H1 (cell line): Measurements from ENCODE around the gene KPNA4. TPM values are rescaled to one million over a fixed set of nuclear protein-coding genes. Genes with fewer than 3 reads are reported as not detected.
"Not testable (repeated sequence)": the region's sequence is repeated elsewhere in the genome, so short reads cannot be mapped to it uniquely, and the experiment has no call there.

Experiments
- CTCF ChIA-PET: fragments of 300-600 bp; sonication (Branson Sonifier 250); formaldehyde crosslinking; loops from one replicate; lab custom pipeline; 2021; ENCODE audit not compliant: partially characterized antibody; lab: Charles Lee
- POLR2A ChIA-PET: fragments of 300-600 bp; sonication (Branson Sonifier 250); formaldehyde crosslinking; loops from one replicate; lab custom pipeline; 2021; ENCODE audit warnings: inconsistent platforms; ENCODE audit not compliant: partially characterized antibody; lab: Charles Lee
- DNase-seq, 2 experiments: peaks; one replicate each; pipeline versions ENCODE4 v3.0.0 to v3.0.0-alpha.2; 2010 to 2022; ENCODE audit warnings: low spot score in 2 of 2, low read depth in 1 of 2, mixed read lengths in 1 of 2
- FAIRE-seq: peaks from 2 replicates; lab custom pipeline; 2011; peaks lifted over from hg19 to GRCh38; lab: Jason Lieb, UNC
- H2AFZ ChIP-seq: 2 replicates; pipeline ENCODE4 v1.8.1; 2012; ENCODE audit warnings: low read length, inconsistent platforms
- H2AK5ac ChIP-seq: 2 replicates; pipeline ENCODE4 v1.6.1; 2013; ENCODE audit warnings: low read depth, low read length
- H2BK120ac ChIP-seq: replicated peaks from 2 replicates; pipeline ENCODE3; 2013; ENCODE audit warnings: low read depth, low read length, inconsistent platforms
- H2BK12ac ChIP-seq: 2 replicates; pipeline ENCODE4 v1.6.1; 2013; ENCODE audit warnings: low read depth, low read length
- H2BK15ac ChIP-seq: 2 replicates; pipeline ENCODE4 v1.6.1; 2013; ENCODE audit warnings: low read length
- H2BK20ac ChIP-seq: 2 replicates; pipeline ENCODE4 v1.6.1; 2013; ENCODE audit warnings: low read length
- H2BK5ac ChIP-seq: 2 replicates; pipeline ENCODE4 v1.6.1; 2013; ENCODE audit warnings: low read depth, low read length
- H3K14ac ChIP-seq: 2 replicates; pipeline ENCODE4 v1.6.1; 2013; ENCODE audit warnings: inconsistent platforms; ENCODE audit not compliant: insufficient read length
- H3K18ac ChIP-seq: 2 replicates; pipeline ENCODE4 v1.6.1; 2013; ENCODE audit warnings: low read length; ENCODE audit errors: extremely low read depth
- H3K23ac ChIP-seq: 2 replicates; pipeline ENCODE4 v1.6.1; 2013; ENCODE audit warnings: inconsistent platforms; ENCODE audit not compliant: insufficient read length
- H3K23me2 ChIP-seq: 2 replicates; pipeline ENCODE4 v1.6.1; 2013; ENCODE audit warnings: low read depth, low read length
- H3K27ac ChIP-seq: 2 replicates; pipeline ENCODE4 v1.6.1; 2011; ENCODE audit warnings: low read depth, low read length, inconsistent platforms
- H3K27me3 ChIP-seq, 4 experiments: replicated peaks in 1 of 4; 1 replicate in 1 of 4; 2 replicates in 3 of 4; pipeline versions ENCODE4 v1.6.1 to v1.8.1; 2011 to 2013; ENCODE audit warnings: low read length in 3 of 4, mild to moderate bottlenecking in 3 of 4, inconsistent platforms in 2 of 4, mixed read lengths in 2 of 4, moderate library complexity in 1 of 4; ENCODE audit not compliant: control insufficient read depth in 3 of 4, insufficient read depth in 3 of 4; ENCODE audit errors: extremely low read depth in 1 of 4
- H3K36me3 ChIP-seq, 4 experiments: 2 replicates each; pipeline versions ENCODE4 v1.6.1 to v1.8.1; 2011 to 2013; ENCODE audit warnings: mild to moderate bottlenecking in 4 of 4, low read length in 3 of 4, moderate library complexity in 2 of 4, control low read depth in 1 of 4, inconsistent platforms in 1 of 4; ENCODE audit not compliant: insufficient read depth in 4 of 4, control insufficient read depth in 2 of 4
- H3K4ac ChIP-seq: replicated peaks from 2 replicates; pipeline ENCODE3; 2013; ENCODE audit warnings: low read length, low read depth, mixed read lengths, inconsistent platforms; ENCODE audit not compliant: insufficient read length
- H3K4me1 ChIP-seq, 4 experiments: replicated peaks in 1 of 4; 1 replicate in 1 of 4; 2 replicates in 3 of 4; pipeline versions ENCODE4 v1.6.1 to v1.8.1; 2011 to 2013; ENCODE audit warnings: low read length in 3 of 4, inconsistent platforms in 2 of 4, mixed read lengths in 1 of 4; ENCODE audit not compliant: insufficient read depth in 4 of 4, control insufficient read depth in 3 of 4
- H3K4me2 ChIP-seq, 2 experiments: 2 replicates each; pipeline versions ENCODE4 v1.6.1 to v1.8.1; 2011 to 2013; ENCODE audit warnings: low read depth in 2 of 2, low read length in 2 of 2, control low read depth in 1 of 2, inconsistent platforms in 1 of 2, mild to moderate bottlenecking in 1 of 2; ENCODE audit not compliant: insufficient read depth in 1 of 2
- H3K4me3 ChIP-seq, 4 experiments: fragments of 200-600, 300-600 bp in 1 of 4; sonication (generic), shearing (Covaris generic), sonication (Bioruptor Twin) in 1 of 4; 2 replicates each; pipeline versions ENCODE4 v1.5.1 to v1.8.1; 2011 to 2016; ENCODE audit warnings: low read length in 4 of 4, low read depth in 3 of 4, control low read depth in 2 of 4, inconsistent platforms in 2 of 4, mild to moderate bottlenecking in 2 of 4, mixed read lengths in 1 of 4, moderate library complexity in 1 of 4; ENCODE audit not compliant: insufficient read depth in 2 of 4; ENCODE audit errors: extremely low read depth in 1 of 4
- H3K56ac ChIP-seq: replicated peaks from 2 replicates; pipeline ENCODE3; 2013; ENCODE audit warnings: low read depth, mild to moderate bottlenecking, mixed read lengths, low read length, inconsistent platforms; ENCODE audit not compliant: insufficient read length
- H3K79me1 ChIP-seq: 2 replicates; pipeline ENCODE4 v1.6.1; 2013; ENCODE audit warnings: low read depth, low read length, control low read depth
- H3K79me2 ChIP-seq, 2 experiments: 2 replicates each; pipeline versions ENCODE4 v1.6.1 to v1.8.1; 2012 to 2013; ENCODE audit warnings: low read length in 2 of 2, mild to moderate bottlenecking in 2 of 2, inconsistent platforms in 1 of 2; ENCODE audit not compliant: insufficient read depth in 2 of 2, control insufficient read depth in 1 of 2
- H3K9ac ChIP-seq, 4 experiments: replicated peaks in 1 of 4; 1 replicate in 1 of 4; 2 replicates in 3 of 4; pipeline versions ENCODE4 v1.6.1 to v1.8.1; 2011 to 2013; ENCODE audit warnings: low read depth in 3 of 4, low read length in 3 of 4, control low read depth in 2 of 4, mild to moderate bottlenecking in 2 of 4, moderate library complexity in 2 of 4, inconsistent platforms in 1 of 4; ENCODE audit errors: extremely low read depth in 1 of 4
- H3K9me3 ChIP-seq, 2 experiments: 2 replicates each; pipeline versions ENCODE4 v1.6.1 to v1.8.1; 2012 to 2013; ENCODE audit warnings: mild to moderate bottlenecking in 2 of 2, moderate library complexity in 2 of 2, control low read depth in 1 of 2, inconsistent platforms in 1 of 2, low read depth in 1 of 2, low read length in 1 of 2, mixed read lengths in 1 of 2; ENCODE audit not compliant: insufficient read depth in 2 of 2
- H4K20me1 ChIP-seq, 2 experiments: replicated peaks in 1 of 2; 2 replicates each; pipeline versions ENCODE3 to v1.8.1; 2011 to 2013; ENCODE audit warnings: inconsistent platforms in 2 of 2, low read length in 2 of 2, mild to moderate bottlenecking in 1 of 2; ENCODE audit not compliant: insufficient read depth in 2 of 2, control insufficient read depth in 1 of 2
- H4K5ac ChIP-seq: 2 replicates; pipeline ENCODE4 v1.6.1; 2013; ENCODE audit warnings: low read length, low read depth, mixed read lengths, inconsistent platforms; ENCODE audit not compliant: insufficient read length
- H4K8ac ChIP-seq: 2 replicates; pipeline ENCODE4 v1.8.0; 2013; ENCODE audit warnings: mild to moderate bottlenecking, moderate library complexity, low read length, inconsistent platforms; ENCODE audit not compliant: insufficient read depth; ENCODE audit errors: extremely low read depth
- H4K91ac ChIP-seq: replicated peaks from 2 replicates; pipeline ENCODE3; 2013; ENCODE audit warnings: low read length, mixed read lengths, inconsistent platforms; ENCODE audit not compliant: insufficient read length
- WGBS, 2 experiments: shearing (Covaris generic) in 1 of 2; methylation state at CpG; one replicate each; pipeline versions ENCODE4 v1.1.6 to v1.1.7; 2013 to 2015; ENCODE audit warnings: low lambda C conversion rate in 2 of 2, mixed read lengths in 2 of 2, inconsistent platforms in 1 of 2, low coverage in 1 of 2, missing lambda C conversion rate in 1 of 2; ENCODE audit not compliant: insufficient replicate concordance in 2 of 2, insufficient coverage in 1 of 2, insufficient read length in 1 of 2; ENCODE audit errors: extremely low coverage in 1 of 2, missing lambda C conversion rate in 1 of 2; 5-methylcytosine and 5-hydroxymethylcytosine counted together
- polyA plus RNA-seq, 7 experiments: library from polyadenylated mRNA; depleted of rRNA in 3 of 7; stranded (reverse) in 5 of 7; unstranded in 2 of 7; fragments of >200 nt in 5 of 7; fragments of 200-250 nt in 2 of 7; gene quantifications; 1 replicate in 5 of 7; 2 replicates in 1 of 7; 4 replicates in 1 of 7; pipeline versions ENCODE4 v1.2.1 to v1.2.3, GENCODE V29; 2011 to 2013; ENCODE audit warnings: missing spikeins in 2 of 7, mixed read lengths in 2 of 7
- total RNA-seq: library from RNA; stranded (reverse); fragmentation: NEBNext Ultra II Directional; extraction: Animal tissue kit (Norgen Biotek cat#: 25700); gene quantifications from 2 replicates; pipeline ENCODE4 v1.2.1, GENCODE V29; 2021

The KPNA4 gene
- total and polyA plus RNA-seq, 2 of the 8 experiments (the other 6 are each of a cell fraction or from before 2014, with no cell fraction given): 13.2 to 81.9 TPM

DNA sequence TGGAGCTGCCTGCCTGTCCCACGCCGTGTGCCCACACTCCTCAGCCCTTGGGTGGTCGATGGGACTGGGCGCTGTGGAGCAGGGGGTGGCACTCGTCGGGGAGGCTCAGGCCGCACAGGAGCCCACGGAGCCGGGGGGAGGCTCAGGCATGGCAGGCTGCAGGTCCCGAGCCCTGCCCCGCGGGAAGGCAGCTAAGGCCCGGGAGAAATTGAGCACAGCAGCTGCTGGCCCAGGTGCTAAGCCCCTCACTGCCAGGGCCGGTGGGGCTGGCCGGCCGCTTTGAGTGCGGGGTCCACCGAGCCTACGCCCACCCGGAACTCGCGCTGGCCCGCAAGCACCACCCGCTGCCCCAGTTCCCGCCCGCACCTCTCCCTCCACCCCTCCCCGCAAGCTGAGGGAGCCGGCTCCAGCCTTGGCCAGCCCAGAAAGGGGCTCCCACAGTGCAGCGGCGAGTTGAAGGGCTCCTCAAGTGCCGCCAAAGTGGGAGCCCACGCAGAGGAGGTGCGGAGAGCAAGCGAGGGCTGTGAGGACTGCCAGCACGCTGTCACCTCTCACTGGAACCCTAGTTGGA, 8.7 kb upstream of the KPNA4 start:
- H3K4me3 ChIP-seq, H2AK5ac ChIP-seq, H3K4me2 ChIP-seq, H2BK20ac ChIP-seq, H3K27ac ChIP-seq, H2BK120ac ChIP-seq, H3K23ac ChIP-seq, H3K27me3 ChIP-seq, H4K8ac ChIP-seq, DNase-seq, H3K36me3 ChIP-seq, H3K79me2 ChIP-seq, H2BK5ac ChIP-seq, H4K20me1 ChIP-seq, H4K5ac ChIP-seq, FAIRE-seq, H2BK12ac ChIP-seq, H3K14ac ChIP-seq, H3K56ac ChIP-seq, H3K79me1 ChIP-seq, H2BK15ac ChIP-seq, H3K4me1 ChIP-seq, H3K4ac ChIP-seq, H4K91ac ChIP-seq, H3K9ac ChIP-seq, H3K9me3 ChIP-seq, H3K18ac ChIP-seq, H2AFZ ChIP-seq, H3K23me2 ChIP-seq: not testable (repeated sequence)
- WGBS, 2 experiments: 93% methylated on average over 24 of the region's 35 CpGs; no CpG with 5 or more reads in 1 of the 2 experiments
- CTCF ChIA-PET: interaction anchor here (0.6 to 1.8 kb wide), 3 partner anchors 36 to 333 kb away, joined by 3 read pairs; no protein-coding TSS in a partner anchor
- POLR2A ChIA-PET: interaction anchor here (1.4 kb wide), 1 partner anchor 10 kb away, joined by 5 read pairs; no protein-coding TSS in a partner anchor
